PC-3 (cell line): ENCODE measurements around the gene PPP1R9B. TPM values are rescaled to one million over a fixed set of nuclear protein-coding genes. Genes with fewer than 3 reads are reported as not detected.

Experiments used
- ATAC-seq: fragments of 200-7000 bp; cut with Tn5 transposase; 2 replicates; pipeline ENCODE4 v1.9.1; 2020; ENCODE audit warnings: mild to moderate bottlenecking, moderate library complexity
- BruUV-seq: library from RNA; stranded (reverse); fragments of 400-500 nt; replicated peaks from 2 replicates; lab custom pipeline; 2021; lab: Mats Ljungman, UMichigan
- CTCF ChIA-PET: fragments of 300-600 bp; sonication (Branson Sonifier 250); formaldehyde crosslinking; loops from one replicate; lab custom pipeline; 2022; ENCODE audit warnings: antibody characterized with exemption; lab: Charles Lee
- POLR2A ChIA-PET: fragments of 300-600 bp; sonication (Branson Sonifier 250); formaldehyde crosslinking; loops from one replicate; lab custom pipeline; 2022; ENCODE audit warnings: antibody characterized with exemption; ENCODE audit not compliant: unreplicated experiment; lab: Charles Lee
- DNase-seq: peaks from one replicate; pipeline ENCODE4 v3.0.0-alpha.2; 2015
- H2AFZ ChIP-seq: fragments of 300-600 bp; sonication (generic); 2 replicates; pipeline ENCODE4 v1.6.0; 2016; ENCODE audit warnings: antibody characterized with exemption, low read length
- H3F3A ChIP-seq: fragments of 300-600 bp; sonication (generic); one replicate; pipeline ENCODE4 v1.6.0; 2017; ENCODE audit warnings: antibody characterized with exemption, low read length, control low read depth, mild to moderate bottlenecking; ENCODE audit not compliant: unreplicated experiment
- H3K27ac ChIP-seq: fragments of 300-600 bp; sonication (generic); 2 replicates; pipeline ENCODE4 v1.5.1; 2016; ENCODE audit warnings: mild to moderate bottlenecking, low read length
- H3K27me3 ChIP-seq: fragments of 300-600 bp; sonication (generic); 2 replicates; pipeline ENCODE4 v1.6.1; 2016; ENCODE audit warnings: low read length, mixed read lengths
- H3K36me3 ChIP-seq: fragments of 300-600 bp; sonication (generic); 2 replicates; pipeline ENCODE4 v1.6.1; 2016; ENCODE audit warnings: low read depth, mixed run types, low read length, mixed read lengths
- H3K4me1 ChIP-seq: fragments of 300-600 bp; sonication (generic); 2 replicates; pipeline ENCODE4 v1.5.1; 2016; ENCODE audit warnings: low read length; ENCODE audit not compliant: insufficient read depth
- H3K4me2 ChIP-seq: fragments of 300-600 bp; sonication (generic); 2 replicates; pipeline ENCODE4 v1.6.0; 2016; ENCODE audit warnings: low read length
- H3K4me3 ChIP-seq: fragments of 300-600 bp; sonication (generic); 2 replicates; pipeline ENCODE4 v1.5.1; 2016; ENCODE audit warnings: mild to moderate bottlenecking, low read length, mixed read lengths
- H3K79me2 ChIP-seq: fragments of 300-600 bp; sonication (generic); 2 replicates; pipeline ENCODE4 v1.6.1; 2017; ENCODE audit warnings: low read length, mixed read lengths
- H3K9ac ChIP-seq: fragments of 300-600 bp; sonication (generic); 2 replicates; pipeline ENCODE4 v1.6.0; 2016; ENCODE audit warnings: mild to moderate bottlenecking, low read length
- H3K9me2 ChIP-seq: fragments of 300-600 bp; sonication (generic); replicated peaks from 2 replicates; pipeline ENCODE4 v1.6.1; 2016; ENCODE audit warnings: mixed run types, low read length, mixed read lengths
- H3K9me3 ChIP-seq: fragments of 300-600 bp; sonication (generic); 2 replicates; pipeline ENCODE4 v1.6.1; 2016; ENCODE audit warnings: low read length, mixed read lengths
- H4K20me1 ChIP-seq: fragments of 300-600 bp; sonication (generic); 2 replicates; pipeline ENCODE4 v1.6.1; 2016; ENCODE audit warnings: low read length, mixed read lengths
- EZH2 ChIP-seq: fragments of 300-600 bp; sonication (generic); IDR thresholded peaks from one replicate; pipeline ENCODE4 v1.6.1; 2017; ENCODE audit warnings: antibody characterized with exemption, mild to moderate bottlenecking, low read length; ENCODE audit not compliant: unreplicated experiment
- EZH2phosphoT487 ChIP-seq: fragments of 300-600 bp; sonication (generic); IDR thresholded peaks from 2 replicates; pipeline ENCODE4 v1.6.1; 2018; ENCODE audit warnings: mild to moderate bottlenecking, antibody characterized with exemption, low read length, borderline replicate concordance
- intact Hi-C: fragments of 100-400 bp; cut with micrococcal nuclease; formaldehyde crosslinking; loops from 2 replicates; pipeline ENCODE4 v1.9.0; 2023
- total RNA-seq: library from RNA; depleted of rRNA; stranded (reverse); fragments of >200 nt; gene quantifications from 2 replicates; pipeline ENCODE4 v1.2.3, GENCODE V29; 2014
- TF ChIP-seq, protein P1 (sequence below): fragments of 300-600 bp; sonication (generic); conservative IDR thresholded peaks from 2 replicates; pipeline ENCODE4 v1.5.1; 2017; ENCODE audit warnings: antibody characterized with exemption, low read depth, mild to moderate bottlenecking, low read length

Gene PPP1R9B
- total RNA-seq, 1 experiment from 2014 or later: 67.7 TPM

DNA sequence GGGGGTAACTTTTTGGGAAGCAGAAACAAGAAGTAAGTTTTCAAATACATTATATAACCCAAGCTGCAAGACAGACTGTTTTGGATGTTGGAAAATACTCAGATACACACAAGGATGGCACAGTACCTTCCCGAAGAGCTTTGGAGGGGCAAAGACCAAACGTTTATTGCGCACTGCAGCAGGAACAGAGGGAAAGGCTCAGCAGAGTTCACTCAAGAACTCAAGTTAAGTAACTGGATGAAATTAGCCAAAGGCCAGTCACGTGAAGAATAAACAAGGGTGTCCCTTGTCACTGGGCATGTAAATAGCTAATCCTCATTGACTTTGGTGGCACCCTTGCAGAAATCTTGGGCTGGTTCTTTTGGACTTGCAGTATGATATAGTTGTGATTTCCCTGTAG is 52.6 kb downstream of the PPP1R9B start:
- Histone ChIP-seq H3K4me1 (peaks cover 19% of the 10 kb centered on the region), H3K27me3 (no peaks in the 10 kb centered on the region), H2AFZ (no peak overlapping the region), H3K27ac (no peak overlapping the region), H3K79me2 (peaks cover 9% of the 10 kb centered on the region), H3K4me3 (no peak overlapping the region), H3K9ac (no peak overlapping the region), H3K9me2 (no peaks in the 10 kb centered on the region), H3F3A (peaks cover 12% of the 10 kb centered on the region), H3K36me3 (no peaks in the 10 kb centered on the region; the same call in 1 of the 2 replicates), H3K9me3 (no peaks in the 10 kb centered on the region), H4K20me1 (no peaks in the 10 kb centered on the region), H3K4me2 (no peak overlapping the region)
- CTCF ChIA-PET: no interaction called here
- BruUV-seq: no TSS peak
- no peak for TF ChIP-seq EZH2phosphoT487
- TF ChIP-seq, protein P1, sequence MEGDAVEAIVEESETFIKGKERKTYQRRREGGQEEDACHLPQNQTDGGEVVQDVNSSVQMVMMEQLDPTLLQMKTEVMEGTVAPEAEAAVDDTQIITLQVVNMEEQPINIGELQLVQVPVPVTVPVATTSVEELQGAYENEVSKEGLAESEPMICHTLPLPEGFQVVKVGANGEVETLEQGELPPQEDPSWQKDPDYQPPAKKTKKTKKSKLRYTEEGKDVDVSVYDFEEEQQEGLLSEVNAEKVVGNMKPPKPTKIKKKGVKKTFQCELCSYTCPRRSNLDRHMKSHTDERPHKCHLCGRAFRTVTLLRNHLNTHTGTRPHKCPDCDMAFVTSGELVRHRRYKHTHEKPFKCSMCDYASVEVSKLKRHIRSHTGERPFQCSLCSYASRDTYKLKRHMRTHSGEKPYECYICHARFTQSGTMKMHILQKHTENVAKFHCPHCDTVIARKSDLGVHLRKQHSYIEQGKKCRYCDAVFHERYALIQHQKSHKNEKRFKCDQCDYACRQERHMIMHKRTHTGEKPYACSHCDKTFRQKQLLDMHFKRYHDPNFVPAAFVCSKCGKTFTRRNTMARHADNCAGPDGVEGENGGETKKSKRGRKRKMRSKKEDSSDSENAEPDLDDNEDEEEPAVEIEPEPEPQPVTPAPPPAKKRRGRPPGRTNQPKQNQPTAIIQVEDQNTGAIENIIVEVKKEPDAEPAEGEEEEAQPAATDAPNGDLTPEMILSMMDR: no peak
- TF ChIP-seq EZH2: no peak
- POLR2A ChIA-PET: no interaction called here
- ATAC-seq (no peak), DNase-seq (no peak)
- intact Hi-C loops: no loop called here

DNA sequence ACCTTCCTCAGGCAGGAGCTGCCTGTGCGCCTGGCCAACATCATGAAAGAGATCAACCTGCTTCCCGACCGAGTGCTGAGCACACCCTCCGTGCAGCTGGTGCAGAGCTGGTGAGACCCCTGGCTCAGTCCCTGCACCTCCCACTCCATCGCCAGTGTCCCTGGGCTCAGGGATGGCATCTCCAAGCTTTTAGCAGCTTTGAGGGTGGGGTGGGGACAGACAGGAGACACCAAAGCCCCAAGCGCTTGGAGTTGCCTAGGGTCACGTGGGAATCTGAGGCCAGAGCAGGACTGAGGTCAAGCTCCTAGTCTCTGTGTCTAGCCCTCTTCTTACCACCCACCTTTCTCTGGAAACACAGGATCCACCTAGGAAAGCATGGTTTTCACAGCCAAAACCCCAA is 53.0 kb downstream of the PPP1R9B start:
- BruUV-seq: no TSS peak
- Histone ChIP-seq H3K27me3 (no peaks in the 10 kb centered on the region), H3K9me2 (no peaks in the 10 kb centered on the region), H3K27ac (no peak overlapping the region), H3K4me3 (no peak overlapping the region), H3K9me3 (no peaks in the 10 kb centered on the region), H3F3A (peaks cover 12% of the 10 kb centered on the region), H3K79me2 (peaks cover 9% of the 10 kb centered on the region), H3K4me1 (peaks cover 19% of the 10 kb centered on the region), H3K36me3 (no peaks in the 10 kb centered on the region; the same call in 1 of the 2 replicates), H3K4me2 (no peak overlapping the region), H3K9ac (no peak overlapping the region), H2AFZ (no peak overlapping the region), H4K20me1 (no peaks in the 10 kb centered on the region)
- DNase-seq: no peak
- ChIA-PET CTCF (interaction anchor here (0.6 kb wide), 1 partner anchor 43 kb away, joined by 5 read pairs; no protein-coding TSS in a partner anchor), POLR2A (no interaction called here)
- intact Hi-C loops: no loop called here
- no peak for TF ChIP-seq EZH2
- TF ChIP-seq EZH2phosphoT487: no peak
- TF ChIP-seq, protein P1: no peak
- no peak for ATAC-seq

DNA sequence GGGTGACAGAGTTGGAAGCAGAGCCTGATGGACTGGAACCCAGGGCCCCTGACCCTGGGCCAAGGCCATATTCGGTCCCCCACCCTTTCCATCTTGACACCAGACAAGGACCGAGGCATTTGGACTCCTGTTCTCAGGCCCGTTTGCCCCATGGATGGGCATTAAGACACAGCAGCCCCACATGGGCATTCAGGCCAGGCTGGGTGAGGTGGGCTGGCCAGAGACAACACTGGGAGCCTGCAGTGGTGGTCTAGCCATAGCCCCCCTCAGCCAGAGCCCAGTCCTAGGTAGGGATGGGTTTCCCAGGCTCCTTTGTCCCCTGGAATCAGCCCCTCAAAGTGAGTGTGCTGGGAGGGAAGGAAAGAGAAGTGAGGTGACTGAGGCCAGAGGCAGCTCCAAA is 53.7 kb downstream of the PPP1R9B start:
- ChIA-PET CTCF (no interaction called here), POLR2A (no interaction called here)
- no peak overlapping the region for H3K4me3 ChIP-seq
- TF ChIP-seq EZH2phosphoT487: no peak
- TF ChIP-seq EZH2: no peak
- TF ChIP-seq, protein P1: no peak
- H4K20me1 ChIP-seq: no peaks in the 10 kb centered on the region
- H3K79me2 ChIP-seq: peaks cover 9% of the 10 kb centered on the region
- BruUV-seq: no TSS peak
- no peaks in the 10 kb centered on the region for H3K9me3 ChIP-seq
- peaks cover 14% of the 10 kb centered on the region for H3K4me1 ChIP-seq
- no peak for ATAC-seq
- H3K4me2 ChIP-seq: no peak overlapping the region
- peaks cover 12% of the 10 kb centered on the region for H3F3A ChIP-seq
- intact Hi-C loops: no loop called here
- no peak overlapping the region for H3K27ac ChIP-seq
- H2AFZ ChIP-seq: no peak overlapping the region
- no peaks in the 10 kb centered on the region for H3K9me2 ChIP-seq
- no peak for DNase-seq
- no peaks in the 10 kb centered on the region for H3K27me3 ChIP-seq
- H3K36me3 ChIP-seq: no peaks in the 10 kb centered on the region; the same call in 1 of the 2 replicates
- H3K9ac ChIP-seq: no peak overlapping the region
